Spinal cord (tissue), 10 donors: ENCODE results near the gene PPY. TPM values are rescaled to one million over a fixed set of nuclear protein-coding genes. Genes with fewer than 3 reads are reported as not detected.
"Not testable (repeated sequence)": the region's sequence is repeated elsewhere in the genome, so short reads cannot be mapped to it uniquely, and the experiment has no call there.

ENCODE experiments used
- DNase-seq, 6 donors: peaks; one replicate each; pipeline versions ENCODE4 v3.0.0 to v3.0.0-alpha.2; 2013 to 2015; ENCODE audit warnings: low spot score in 6 of 6, low read depth in 4 of 6
- H3K27ac ChIP-seq: one replicate; pipeline ENCODE4 v1.5.1; 2013; ENCODE audit warnings: low read depth, low read length, control low read depth
- H3K27me3 ChIP-seq: one replicate; pipeline ENCODE4 v1.6.1; 2013; ENCODE audit warnings: low read length; ENCODE audit not compliant: control insufficient read depth, insufficient read depth
- H3K36me3 ChIP-seq: one replicate; pipeline ENCODE4 v1.6.1; 2013; ENCODE audit warnings: low read length; ENCODE audit not compliant: control insufficient read depth, insufficient read depth
- H3K4me1 ChIP-seq: one replicate; pipeline ENCODE4 v1.6.1; 2013; ENCODE audit warnings: low read length; ENCODE audit not compliant: control insufficient read depth, insufficient read depth
- H3K4me3 ChIP-seq: one replicate; pipeline ENCODE4 v1.5.1; 2013; ENCODE audit warnings: low read depth, low read length, control low read depth
- H3K9me3 ChIP-seq: one replicate; pipeline ENCODE4 v1.6.1; 2013; ENCODE audit warnings: low read length; ENCODE audit not compliant: control insufficient read depth, insufficient read depth
- WGBS: methylation state at CpG from one replicate; pipeline ENCODE4 v1.1.5; 2013; ENCODE audit warnings: missing lambda C conversion rate; ENCODE audit not compliant: insufficient coverage; 5-methylcytosine and 5-hydroxymethylcytosine counted together
- polyA plus RNA-seq, 2 donors: library from polyadenylated mRNA; unstranded; fragments of 120-200 nt; gene quantifications; one replicate each; pipeline ENCODE4 v1.2.1, GENCODE V29; 2013; ENCODE audit not compliant: insufficient read length in 2 of 2
- total RNA-seq, 2 donors: library from RNA; depleted of rRNA in 1 of 2; stranded (reverse); fragments of 120-200 nt in 1 of 2; fragments of >200 nt in 1 of 2; gene quantifications; one replicate each; pipeline versions ENCODE4 v1.2.3 to v1.2.4, GENCODE V29; 2013 to 2014
- donor health status: healthy.

The PPY gene
- total and polyA plus RNA-seq, 4 donors: not detected

- no peak for DNase-seq
- Histone ChIP-seq H3K27ac (no peak overlapping the region), H3K27me3 (no peaks in the 10 kb centered on the region), H3K4me1 (no peaks in the 10 kb centered on the region), H3K9me3 (no peaks in the 10 kb centered on the region), H3K36me3 (no peaks in the 10 kb centered on the region), H3K4me3 (no peak overlapping the region)
- 34% methylated on average over 4 of the region's 9 CpGs for WGBS
These were observed 25.1 kb upstream of the PPY start for GRCh38 chr17:43967251-43967875.

DNA sequence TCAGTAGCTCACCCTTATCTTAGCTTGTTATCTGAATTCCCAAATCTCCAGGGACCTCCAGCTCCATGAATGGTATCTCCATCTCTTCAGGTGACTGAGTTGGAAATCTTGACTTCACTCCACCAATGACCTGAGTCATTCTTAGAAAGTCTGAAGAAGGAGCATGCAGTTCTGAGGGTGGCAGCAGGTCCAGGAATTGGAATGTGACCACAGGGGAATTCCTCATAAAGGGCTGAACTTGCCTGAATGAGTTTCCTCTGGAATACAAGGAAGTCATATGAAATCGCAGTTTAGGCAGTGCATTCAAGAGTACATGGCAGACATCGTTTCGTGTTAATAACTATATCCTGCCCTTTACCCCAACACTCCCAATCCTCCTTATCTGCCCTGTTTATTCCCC is 24.0 kb upstream of the PPY start:
- WGBS: no CpG with 5 or more reads among the region's 3 CpGs

GRCh38 chr17:43962479-43962878 is 20.2 kb upstream of the PPY start:
- WGBS: 63% methylated on average over 6 of the region's 7 CpGs
- Histone ChIP-seq H3K4me3 (no peak overlapping the region), H3K27me3 (no peaks in the 10 kb centered on the region), H3K36me3 (no peaks in the 10 kb centered on the region), H3K9me3 (no peaks in the 10 kb centered on the region), H3K27ac (no peak overlapping the region), H3K4me1 (no peaks in the 10 kb centered on the region)
- no peak for DNase-seq

More for the DNA sequence above, 24.0 kb upstream of the PPY start:
- DNase-seq: no peak
- H3K27ac ChIP-seq: no peak overlapping the region
- no peak overlapping the region for H3K4me3 ChIP-seq
- H3K36me3 ChIP-seq: no peaks in the 10 kb centered on the region
- no peaks in the 10 kb centered on the region for H3K27me3 ChIP-seq
- no peaks in the 10 kb centered on the region for H3K4me1 ChIP-seq
- H3K9me3 ChIP-seq: no peaks in the 10 kb centered on the region

- 78% methylated on average over 1 of the region's 2 CpGs for WGBS
- no peak overlapping the region for H3K4me3 ChIP-seq
These were observed 19.7 kb upstream of the PPY start for GRCh38 chr17:43961954-43962353.

DNA sequence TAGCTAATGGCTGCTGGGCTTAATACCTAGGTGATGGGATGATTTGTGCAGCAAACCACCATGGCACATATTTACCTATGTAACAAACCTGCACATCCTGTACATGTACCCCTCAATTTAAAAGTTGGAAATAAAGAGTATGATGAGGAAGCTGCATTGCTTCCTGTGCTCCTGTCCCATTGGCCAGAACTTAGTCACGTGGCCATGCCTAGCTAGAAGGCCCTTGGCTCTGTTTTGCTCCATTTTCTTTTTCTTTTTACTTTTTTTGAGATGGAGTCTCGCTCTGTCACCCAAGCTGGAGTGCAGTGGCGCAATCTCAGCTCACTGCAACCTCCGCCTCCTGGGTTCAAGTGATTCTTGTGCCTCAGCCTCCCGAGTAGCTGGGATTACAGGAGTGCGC is 19.0 kb upstream of the PPY start:
- H3K27me3 ChIP-seq, H3K36me3 ChIP-seq, DNase-seq, H3K4me3 ChIP-seq, H3K27ac ChIP-seq, H3K9me3 ChIP-seq, H3K4me1 ChIP-seq: not testable (repeated sequence)
- WGBS: 90% methylated on average over 4 of the region's 6 CpGs

More at GRCh38 chr17:43961954-43962353, 19.7 kb upstream of the PPY start:
- Histone ChIP-seq H3K27me3 (no peaks in the 10 kb centered on the region), H3K4me1 (no peaks in the 10 kb centered on the region), H3K36me3 (no peaks in the 10 kb centered on the region), H3K9me3 (no peaks in the 10 kb centered on the region), H3K27ac (no peak overlapping the region)
- DNase-seq: no peak

DNA sequence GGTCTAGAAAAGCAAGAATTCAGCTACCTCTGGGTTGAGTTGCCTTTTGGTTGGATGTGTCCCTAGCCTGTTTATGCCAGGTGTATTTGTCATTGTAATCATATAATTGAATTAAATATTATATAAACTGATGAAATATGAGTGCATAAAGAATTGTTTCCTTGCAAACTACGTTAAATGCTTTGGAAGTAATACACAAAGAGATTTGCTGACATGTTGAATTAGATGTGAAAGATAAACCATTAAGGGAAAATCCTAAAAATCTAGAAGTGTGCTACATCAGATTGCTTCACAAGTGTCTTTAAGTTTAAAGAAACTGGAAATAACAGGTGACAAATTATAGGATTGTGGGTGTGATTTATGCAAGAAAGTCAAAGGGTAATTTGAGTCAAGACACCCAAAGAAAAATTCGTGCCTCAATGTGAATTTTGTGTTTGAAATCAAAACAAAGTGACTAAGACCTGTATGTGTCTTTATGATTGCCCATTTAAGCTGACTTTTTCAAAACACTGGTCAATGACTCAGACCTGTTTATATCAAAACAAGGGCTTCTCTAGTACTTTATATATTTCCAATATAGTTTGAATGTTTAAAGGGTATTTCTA is 16.6 kb upstream of the PPY start:
- H3K9me3 ChIP-seq: no peaks in the 10 kb centered on the region
- no peak for DNase-seq
- no peaks in the 10 kb centered on the region for H3K4me1 ChIP-seq
- no peak overlapping the region for H3K27ac ChIP-seq
- peaks cover 13% of the 10 kb centered on the region for H3K27me3 ChIP-seq
- WGBS: no CpG with 5 or more reads among the region's 2 CpGs
- H3K36me3 ChIP-seq: no peaks in the 10 kb centered on the region
- H3K4me3 ChIP-seq: no peak overlapping the region

DNA sequence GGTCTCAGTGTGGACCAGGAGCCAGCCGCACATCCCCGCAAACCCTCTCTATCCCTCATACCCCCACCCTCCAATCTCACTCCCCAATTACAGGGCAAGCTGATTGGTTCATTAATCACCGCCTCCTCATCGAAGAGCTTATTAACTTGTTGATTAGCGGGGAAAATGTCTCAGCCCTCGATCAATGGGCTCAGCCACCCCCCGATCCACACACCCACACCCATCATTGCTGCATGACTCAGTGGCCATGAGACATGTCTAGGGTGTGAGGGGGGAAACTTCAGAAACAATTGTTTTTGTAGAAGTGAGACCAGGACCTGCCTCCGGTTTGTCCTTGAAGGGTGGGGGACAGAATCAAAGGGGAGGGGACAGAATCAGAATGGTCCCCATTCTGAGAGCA is 13.9 kb upstream of the PPY start:
- Histone ChIP-seq H3K9me3 (no peaks in the 10 kb centered on the region), H3K27me3 (peaks cover 39% of the 10 kb centered on the region), H3K36me3 (no peaks in the 10 kb centered on the region), H3K4me3 (no peak overlapping the region), H3K27ac (no peak overlapping the region), H3K4me1 (peaks cover 14% of the 10 kb centered on the region)
- 88% methylated on average over 4 of the region's 8 CpGs for WGBS
- no peak for DNase-seq

DNA sequence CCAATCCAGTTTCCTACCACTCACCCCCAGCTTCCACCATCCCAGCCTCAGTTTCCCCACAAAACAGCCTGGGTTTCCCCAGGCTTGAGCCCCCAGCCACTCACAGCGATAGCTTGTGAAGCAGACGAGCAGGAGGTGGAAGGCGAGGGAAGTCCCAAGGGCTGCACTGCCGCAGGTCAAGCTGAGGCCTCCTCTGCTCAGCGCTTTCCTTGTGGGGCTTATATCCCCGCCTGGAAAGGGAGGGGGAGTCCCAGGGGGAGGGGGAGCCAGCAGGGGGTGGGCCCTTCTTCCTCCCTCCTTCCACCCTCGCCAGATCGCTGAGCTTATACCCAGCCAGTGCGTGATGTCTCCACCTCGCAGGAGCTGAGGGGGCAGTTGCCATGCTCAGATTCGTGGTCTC is 11.5 kb upstream of the PPY start, which contains the start of gene PYY:
Gene PYY, minus strand, starts transcription at position 195 of the 400 bp plus-strand sequence. CDS start 457 bp downstream, outside the sequence.
- H3K4me3 ChIP-seq: no peak within 1 kb of the TSS
- H3K36me3 ChIP-seq: no peaks in the 10 kb centered on the region
- H3K9me3 ChIP-seq: no peaks in the 10 kb centered on the region
- no peak within 1 kb of the TSS for H3K27ac ChIP-seq
- 41% methylated on average over 7 of the region's 11 CpGs for WGBS
- DNase-seq: no peak
- peaks cover 50% of the 10 kb centered on the region for H3K27me3 ChIP-seq
- H3K4me1 ChIP-seq: peaks cover 14% of the 10 kb centered on the region

- Histone ChIP-seq H3K27ac (no peak overlapping the region), H3K36me3 (no peaks in the 10 kb centered on the region), H3K4me1 (peaks cover 14% of the 10 kb centered on the region), H3K9me3 (no peaks in the 10 kb centered on the region), H3K27me3 (peaks cover 50% of the 10 kb centered on the region), H3K4me3 (no peak overlapping the region)
- DNase-seq: no peak
- WGBS: 3% methylated on average over 82 of the region's 82 CpGs
These were observed 10.7 kb upstream of the PPY start for GRCh38 chr17:43952724-43953666.
